Stimulated activated CD4-positive, alpha-beta T cell treated with anti-CD3 and anti-CD28 coated beads, Interleukin-4, amount 100 ng/mL, for 48 hours (primary cell): ENCODE results near the gene LONP1.
A peak's percentile ranks its signal among the peaks of the same experiment; 100 is the strongest.
"Not testable (repeated sequence)": the region's sequence is repeated elsewhere in the genome, so short reads cannot be mapped to it uniquely, and the experiment has no call there.

ENCODE experiments used
- DNase-seq, 2 donors: peaks; one replicate each; pipeline ENCODE4 v3.0.0-alpha.2; 2020; ENCODE audit warnings: low read depth in 2 of 2

Gene LONP1

GRCh38 chr19:5694167-5694955, 25.6 kb downstream of the LONP1 start:
- DNase-seq: no peak

DNA sequence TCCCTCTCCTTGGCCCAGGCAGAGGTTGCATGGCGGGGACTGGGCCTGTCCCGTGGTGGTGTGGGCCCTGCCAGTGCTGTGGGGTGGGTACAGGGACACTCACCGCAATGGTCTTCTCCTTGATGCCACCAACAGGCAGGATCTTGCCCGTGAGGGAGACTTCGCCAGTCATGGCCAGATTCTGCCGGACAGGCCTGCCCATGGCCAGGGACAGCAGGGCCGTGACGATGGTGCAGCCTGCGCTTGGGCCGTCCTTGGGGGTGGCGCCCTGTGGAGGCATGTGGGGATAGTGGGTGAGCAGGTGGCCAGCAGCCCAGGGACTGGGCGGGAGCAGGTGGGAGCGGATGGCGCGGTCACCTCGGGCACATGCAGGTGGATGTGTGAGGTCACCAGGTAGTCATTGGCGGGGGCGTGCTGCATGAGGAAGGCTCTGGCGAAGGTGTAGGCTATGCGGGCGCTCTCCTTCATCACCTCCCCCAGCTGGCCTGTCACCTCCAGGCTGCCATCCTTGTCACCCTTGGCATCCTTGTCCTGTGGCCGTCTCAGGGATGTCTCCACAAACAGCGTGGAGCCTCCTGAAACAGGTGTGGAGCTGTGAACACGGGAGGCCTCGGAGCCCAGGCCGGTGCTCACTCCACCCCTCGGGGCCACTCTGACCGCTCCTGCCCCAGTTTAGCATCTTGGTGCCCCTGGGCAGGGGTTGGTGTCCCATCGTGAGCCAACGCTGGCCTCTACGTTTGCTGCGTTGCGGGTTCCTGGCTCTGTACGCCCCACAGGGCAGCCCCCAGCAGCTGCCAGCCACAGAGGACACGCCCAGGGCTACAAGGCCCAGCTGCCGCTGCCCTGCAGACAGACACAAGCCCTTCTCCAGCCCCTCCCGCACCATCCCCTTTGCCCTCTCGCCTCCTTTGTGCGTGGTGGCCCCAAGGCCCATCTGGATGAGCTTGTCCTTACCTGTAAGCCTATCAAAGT, 26.5 kb downstream of the LONP1 start:
- no peak for DNase-seq

DNA sequence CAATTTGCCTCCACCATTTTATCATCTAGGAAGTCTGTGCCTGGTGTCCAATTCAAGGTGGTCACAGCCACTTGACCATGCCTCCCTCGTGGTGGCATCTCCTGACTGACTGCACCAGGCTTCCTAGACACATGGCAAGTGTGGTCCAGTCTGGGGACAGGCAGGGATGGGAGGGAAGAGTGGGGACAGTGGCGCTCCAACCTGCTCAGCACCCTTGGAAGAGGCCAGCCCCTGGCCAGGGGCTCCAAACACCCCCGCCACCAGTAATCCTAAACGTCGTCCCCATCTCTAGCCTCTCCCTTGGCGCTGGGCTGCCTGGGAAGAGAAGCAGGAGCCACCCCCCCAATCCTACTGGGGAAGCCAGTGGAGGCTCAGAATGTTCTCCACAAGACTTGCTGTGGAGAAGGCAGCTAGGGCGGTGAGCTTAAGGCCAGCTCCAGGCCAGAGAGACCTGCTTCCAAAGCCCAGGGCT, 27.2 kb downstream of the LONP1 start:
- no peak for DNase-seq

- no peak for DNase-seq
These were observed 27.9 kb downstream of the LONP1 start for GRCh38 chr19:5691822-5692722.

- peak; percentile 51 to 62 for DNase-seq
These were observed 28.8 kb downstream of the LONP1 start for GRCh38 chr19:5690955-5691821.

- peak; percentile 96 to 99 for DNase-seq
These were observed 29.6 kb downstream of the LONP1 start, which contains the start of gene RPL36 for GRCh38 chr19:5690125-5690954. RPL36 (plus strand) TSS chr19:5690295; CDS start chr19:5690508, 213 bp downstream.

DNA sequence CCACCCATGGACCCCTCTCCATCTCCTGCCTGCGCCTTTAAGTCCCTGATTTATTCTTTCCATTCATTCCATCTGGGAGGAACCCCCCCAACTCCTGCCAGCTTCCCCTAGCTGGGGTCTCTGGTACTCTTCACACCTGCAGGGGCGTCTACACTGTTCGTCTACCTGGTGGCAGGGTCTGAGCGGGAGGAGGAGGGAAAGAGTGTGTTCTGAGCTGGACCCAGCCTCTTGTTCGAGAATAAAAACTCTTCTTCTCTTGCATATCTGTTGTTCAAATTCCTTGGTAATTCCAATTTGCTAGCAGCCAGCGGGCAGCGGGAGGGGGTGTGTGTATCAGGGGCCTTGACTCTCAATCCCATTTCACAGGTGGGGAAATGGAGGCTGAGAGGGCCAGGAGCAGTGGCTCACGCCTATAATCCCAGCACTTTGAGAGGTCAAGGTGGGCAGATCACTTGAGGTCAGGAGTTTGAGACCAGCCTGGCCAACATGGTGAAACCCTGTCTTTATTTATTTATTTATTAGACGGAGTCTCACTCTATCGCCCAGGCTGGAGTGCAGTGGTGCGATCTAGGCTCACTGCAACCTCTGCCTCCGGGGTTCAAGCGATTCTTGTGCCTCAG, 31.6 kb downstream of the LONP1 start:
- DNase-seq: not testable (repeated sequence)

- no peak for DNase-seq
These were observed 32.4 kb downstream of the LONP1 start for GRCh38 chr19:5687360-5688198.

DNA sequence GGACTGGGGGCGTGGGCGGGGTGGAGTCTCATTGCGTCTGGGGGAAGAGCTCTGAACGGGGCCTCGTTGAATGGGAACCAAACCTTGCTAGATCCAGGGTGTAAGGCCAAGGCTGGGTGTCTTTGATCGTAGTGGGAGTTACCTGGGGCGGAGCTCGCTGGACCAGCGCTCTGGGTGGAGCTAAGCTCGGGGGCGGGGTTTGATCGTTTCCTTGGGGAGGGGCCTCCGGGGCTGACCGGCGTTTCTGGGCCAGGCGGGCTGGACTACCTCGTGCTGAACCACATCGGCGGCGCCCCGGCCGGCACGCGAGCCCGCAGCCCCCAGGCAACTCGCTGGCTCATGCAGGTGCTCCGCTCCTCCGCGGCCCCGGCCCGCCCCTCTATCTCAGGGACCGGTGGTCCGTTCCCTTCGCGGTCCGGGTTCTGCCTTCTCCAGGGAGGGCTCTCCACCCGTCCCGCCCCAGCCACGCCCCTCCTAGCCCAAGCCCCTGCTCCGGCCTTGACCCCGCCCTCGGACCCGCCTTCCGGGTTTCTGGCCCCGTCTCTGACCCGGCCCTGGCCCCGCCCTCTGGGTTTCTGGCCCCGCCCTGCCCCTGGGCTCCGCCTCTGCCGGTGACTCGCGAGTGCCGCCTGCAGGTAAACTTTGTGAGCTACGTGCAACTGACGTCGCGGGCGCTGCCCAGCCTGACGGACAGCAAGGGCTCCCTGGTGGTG, 33.1 kb downstream of the LONP1 start:
- peak; percentile 100 for DNase-seq

- DNase-seq: no peak
These were observed 33.7 kb downstream of the LONP1 start for GRCh38 chr19:5686326-5686646.

- no peak for DNase-seq
These were observed 35.1 kb downstream of the LONP1 start for GRCh38 chr19:5684694-5685430.

DNA sequence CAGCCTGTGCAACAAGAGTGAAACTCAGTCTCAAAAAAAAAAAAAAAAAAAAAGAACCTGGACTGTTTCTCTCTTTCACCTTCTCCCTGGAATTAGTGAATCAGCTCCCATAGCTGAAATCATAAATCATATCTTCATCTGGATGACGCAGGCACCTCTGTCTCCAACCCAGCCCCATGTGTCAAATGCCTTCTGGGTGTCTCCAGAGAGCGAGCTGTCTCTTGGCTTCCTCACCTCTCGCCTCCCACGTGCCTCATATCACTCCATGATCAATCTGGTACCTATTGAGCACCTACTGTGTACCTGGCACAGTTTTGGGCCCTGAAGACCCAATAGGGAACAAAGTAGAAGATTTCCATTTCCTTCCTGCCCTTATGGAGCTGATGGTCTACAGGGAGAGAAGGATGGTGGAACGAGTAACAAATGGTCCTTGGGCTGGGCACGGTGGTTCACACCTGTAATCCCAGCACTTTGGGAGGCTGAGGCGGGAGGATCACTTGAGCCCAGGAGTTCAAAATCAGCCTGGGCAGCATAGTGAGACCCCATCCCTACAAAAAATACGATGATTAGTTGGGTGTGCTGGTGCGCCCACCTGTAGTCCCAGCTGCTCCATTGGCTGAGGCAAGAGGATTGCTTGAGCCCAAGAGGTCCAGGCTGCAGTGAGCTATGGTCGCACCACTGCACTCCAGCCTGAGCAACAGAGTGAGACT, 36.6 kb downstream of the LONP1 start:
- no peak for DNase-seq

DNA sequence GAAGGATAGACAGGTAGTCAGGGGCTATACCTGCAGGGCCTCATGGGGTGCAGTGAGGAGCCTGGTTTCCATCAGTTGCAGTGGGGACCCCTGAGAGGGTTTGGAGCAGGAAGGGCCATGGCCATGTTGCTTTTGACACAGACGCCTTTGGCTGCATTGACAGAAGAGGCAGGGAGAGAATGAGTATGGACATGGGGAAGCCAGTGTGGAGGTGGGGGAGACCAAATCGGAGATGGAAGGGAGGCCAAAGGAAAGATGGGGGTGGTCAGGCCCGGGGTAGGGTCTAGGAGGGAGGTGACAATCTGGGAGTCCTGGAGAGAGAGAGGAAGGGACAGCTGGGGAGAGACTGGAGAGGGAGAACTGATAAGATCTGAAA, 37.9 kb downstream of the LONP1 start:
- DNase-seq: no peak

- DNase-seq: no peak
These were observed 38.4 kb downstream of the LONP1 start for GRCh38 chr19:5681391-5682106.
